ENCODE results near the gene PRKCE.

GRCh38 chr2:45723857-45724256 is 72.4 kb downstream of the PRKCE start:
- TF ChIP-seq CTCF (IDR thresholded peaks at IDR 0.05) (no peak), POLR2A (IDR thresholded peaks at IDR 0.05) (no peak)

Measured in sigmoid colon (tissue), 3 donors.